HepG2 (cell line): Measurements from ENCODE around the gene GNMT. TPM values are rescaled to one million over a fixed set of nuclear protein-coding genes. Genes with fewer than 3 reads are reported as not detected.
A peak's percentile ranks its signal among the peaks of the same experiment; 100 is the strongest.

Experiments
- ATF3 ChIP-seq: sonication (generic); formaldehyde crosslinking; IDR thresholded peaks from 2 replicates; pipeline ENCODE4 v1.4.0; 2020; ENCODE audit warnings: missing genetic modification reagents
- CCDC6 ChIP-seq: sonication (generic); formaldehyde crosslinking; IDR thresholded peaks from 2 replicates; pipeline ENCODE4 v1.8.1; 2022; ENCODE audit warnings: mild to moderate bottlenecking, missing genetic modification reagents, moderate library complexity
- FOXK1 ChIP-seq: sonication (generic); formaldehyde crosslinking; IDR thresholded peaks from 2 replicates; pipeline ENCODE4 v1.4.0; 2020; ENCODE audit warnings: low read depth, missing genetic modification reagents, borderline replicate concordance
- HMGA1 ChIP-seq: sonication (generic); formaldehyde crosslinking; conservative IDR thresholded peaks from 2 replicates; pipeline ENCODE4 v1.4.0; 2020; ENCODE audit warnings: missing genetic modification reagents
- KLF12 ChIP-seq: sonication (generic); formaldehyde crosslinking; IDR thresholded peaks from 2 replicates; pipeline ENCODE4 v1.4.0; 2020; ENCODE audit warnings: missing genetic modification reagents, borderline replicate concordance
- MXD3 ChIP-seq: IDR thresholded peaks from 2 replicates; pipeline ENCODE4 v1.6.1; 2016; ENCODE audit warnings: mild to moderate bottlenecking, missing biosample characterization, missing genetic modification reagents
- NFE2 ChIP-seq: sonication (generic); formaldehyde crosslinking; IDR thresholded peaks from 2 replicates; pipeline ENCODE4 v1.4.0; 2020; ENCODE audit warnings: missing genetic modification reagents
- SKI ChIP-seq: fragments of 450-650 bp; IDR thresholded peaks from one replicate; pipeline ENCODE4 v1.6.1; 2018; ENCODE audit warnings: mild to moderate bottlenecking; ENCODE audit not compliant: partially characterized antibody
- SOX6 ChIP-seq, 2 experiments: fragments of 450-650 bp in 1 of 2; sonication (generic) in 1 of 2; formaldehyde crosslinking in 1 of 2; IDR thresholded peaks; 2 replicates each; pipeline versions ENCODE4 v1.4.0 to v1.6.1; 2017 to 2020; ENCODE audit warnings: antibody characterized with exemption in 1 of 2, mild to moderate bottlenecking in 1 of 2, missing genetic modification reagents in 1 of 2
- ZBTB40 ChIP-seq, 2 experiments: fragments of 450-650 bp in 1 of 2; sonication (generic) in 1 of 2; formaldehyde crosslinking in 1 of 2; IDR thresholded peaks; 2 replicates each; pipeline versions ENCODE4 v1.6.1 to v1.8.0; 2016 to 2022; ENCODE audit warnings: antibody characterized with exemption in 1 of 2, mild to moderate bottlenecking in 1 of 2, missing genetic modification reagents in 1 of 2
- ZFP62 ChIP-seq: sonication (generic); formaldehyde crosslinking; IDR thresholded peaks from 2 replicates; pipeline ENCODE4 v1.4.0; 2020; ENCODE audit warnings: missing genetic modification reagents
- ZKSCAN5 ChIP-seq: sonication (generic); formaldehyde crosslinking; IDR thresholded peaks from 2 replicates; pipeline ENCODE4 v1.5.1; 2020; ENCODE audit warnings: mild to moderate bottlenecking, missing genetic modification reagents
- ZNF263 ChIP-seq: sonication (generic); formaldehyde crosslinking; IDR thresholded peaks from 2 replicates; pipeline ENCODE4 v1.4.0; 2020; ENCODE audit warnings: missing genetic modification reagents
- ZNF432 ChIP-seq: sonication (generic); formaldehyde crosslinking; IDR thresholded peaks from 2 replicates; pipeline ENCODE4 v1.5.0; 2020; ENCODE audit warnings: missing genetic modification reagents, mild to moderate bottlenecking, borderline replicate concordance
- ZNF451 ChIP-seq: sonication (generic); formaldehyde crosslinking; IDR thresholded peaks from 2 replicates; pipeline ENCODE4 v1.5.0; 2020; ENCODE audit warnings: mild to moderate bottlenecking, missing genetic modification reagents
- ZNF557 ChIP-seq: sonication (generic); formaldehyde crosslinking; IDR thresholded peaks from 2 replicates; pipeline ENCODE4 v1.4.0; 2020; ENCODE audit warnings: missing genetic modification reagents
- polyA plus RNA-seq, 8 experiments: library from polyadenylated mRNA; depleted of rRNA in 3 of 8; stranded (reverse) in 7 of 8; unstranded in 1 of 8; fragments of >200 nt; fragmentation: Illumina TruSeq in 4 of 8; extraction: Trizol in 4 of 8; gene quantifications; 2 replicates each; pipeline versions ENCODE4 v1.2.1 to v1.2.3, GENCODE V29; 2011 to 2016; ENCODE audit warnings: low read depth in 4 of 8, missing spikeins in 1 of 8, mixed read lengths in 1 of 8; ENCODE audit not compliant: insufficient read depth in 1 of 8
- total RNA-seq, 5 experiments: library from RNA; depleted of rRNA; stranded (reverse); fragments of >200 nt; fragmentation: Illumina TruSeq; extraction: Trizol; gene quantifications; 2 replicates each; pipeline ENCODE4 v1.2.3, GENCODE V29; 2016; ENCODE audit warnings: low read depth in 1 of 5

GNMT gene
- total and polyA plus RNA-seq, 2 of the 13 experiments (the other 11 are each of a cell fraction or from before 2014, with no cell fraction given), result 2.8 to 7.0 TPM

- no peak for TF ChIP-seq ZKSCAN5 (CRISPR knock-in tag)
- TF ChIP-seq FOXK1 (CRISPR knock-in tag), result peak; percentile 58; the same call in 1 of the 2 replicates
- TF ChIP-seq ZNF432 (CRISPR knock-in tag), result no peak
- 0 out of 2 replicates have a peak, but pooled peaks have one; percentile 33 for TF ChIP-seq MXD3 (CRISPR knock-in tag)
- 0 out of 2 replicates have a peak, but pooled peaks have one; percentile 13 for TF ChIP-seq ZNF557 (CRISPR knock-in tag)
- no peak for TF ChIP-seq ZNF451 (CRISPR knock-in tag)
- TF ChIP-seq NFE2 (CRISPR knock-in tag), result 0 out of 2 replicates have a peak, but pooled peaks have one; percentile 25
- no peak for TF ChIP-seq HMGA1 (CRISPR knock-in tag)
- TF ChIP-seq ZNF263 (CRISPR knock-in tag), result no peak
- peak; percentile 50 for TF ChIP-seq ZBTB40 (IDR thresholded peaks at IDR 0.05)
- 0 out of 2 replicates have a peak, but pooled peaks have one; percentile 17 for TF ChIP-seq ZBTB40 (CRISPR knock-in tag; IDR thresholded peaks at IDR 0.05)
- peak; percentile 23; the same call in 1 of the 2 replicates for TF ChIP-seq KLF12
- no peak for TF ChIP-seq ZFP62 (CRISPR knock-in tag)
- peak; percentile 40; the same call in 1 of the 2 replicates for TF ChIP-seq ATF3 (CRISPR knock-in tag)
- no peak for TF ChIP-seq SOX6 (IDR thresholded peaks at IDR 0.05)
- TF ChIP-seq SOX6 (CRISPR knock-in tag; IDR thresholded peaks at IDR 0.05), result peak; percentile 68
- no peak; the same call in 1 of the 2 replicates for TF ChIP-seq CCDC6 (CRISPR knock-in tag)
- no peak for TF ChIP-seq SKI
Measured at GRCh38 chr6:42978839-42979522, 18.4 kb downstream of the GNMT start, which contains the start of gene PEX6 (continued).
